NCI-H128 (cell line): ENCODE data around the gene DGAT2.

Experiments used
- DNase-seq: peaks from one replicate; lab custom pipeline; 2025; ENCODE audit not compliant: unreplicated experiment; lab: John Stamatoyannopoulos, UW

The DGAT2 gene

DNA sequence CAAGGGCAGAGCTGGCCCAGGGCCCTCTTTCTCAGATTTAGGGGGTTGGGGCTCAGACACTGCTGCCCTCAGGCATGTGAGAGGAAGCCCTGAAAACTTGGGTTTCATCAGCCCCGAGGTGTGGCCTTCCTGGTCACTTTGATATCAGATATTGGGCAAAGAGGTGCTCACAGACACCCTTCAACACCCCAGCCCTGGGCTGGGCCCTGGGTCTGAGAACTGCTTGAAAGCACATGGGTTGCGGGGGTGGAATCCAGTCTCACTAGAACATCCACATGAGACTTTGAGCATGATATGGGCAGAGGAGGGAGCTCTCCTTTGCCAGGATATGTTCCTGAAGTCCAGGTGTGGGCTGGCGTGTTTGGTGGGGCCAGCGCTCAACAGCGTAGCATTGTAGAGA, 10.4 kb downstream of the DGAT2 start:
- DNase-seq = no peak

DNA sequence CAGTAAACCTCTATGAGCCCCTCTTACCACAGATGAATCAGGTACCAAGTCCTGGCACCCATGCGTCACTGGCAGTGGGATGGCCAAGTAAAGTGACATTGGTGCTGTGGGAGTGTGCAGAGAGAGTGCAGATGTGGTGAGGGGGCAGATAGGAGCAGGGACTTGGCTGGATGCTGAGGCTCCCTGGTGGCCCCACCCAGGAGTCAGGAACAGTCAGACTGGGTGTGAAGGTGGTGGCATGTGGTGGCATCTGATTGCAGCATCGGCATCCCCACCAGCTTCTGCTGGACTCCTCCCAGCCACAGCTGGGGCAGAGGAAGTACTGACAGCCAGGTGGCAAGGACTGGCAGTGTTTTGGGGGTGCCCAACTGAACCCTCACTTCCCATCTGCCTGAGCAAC, 11.4 kb downstream of the DGAT2 start:
- no peak for DNase-seq

DNA sequence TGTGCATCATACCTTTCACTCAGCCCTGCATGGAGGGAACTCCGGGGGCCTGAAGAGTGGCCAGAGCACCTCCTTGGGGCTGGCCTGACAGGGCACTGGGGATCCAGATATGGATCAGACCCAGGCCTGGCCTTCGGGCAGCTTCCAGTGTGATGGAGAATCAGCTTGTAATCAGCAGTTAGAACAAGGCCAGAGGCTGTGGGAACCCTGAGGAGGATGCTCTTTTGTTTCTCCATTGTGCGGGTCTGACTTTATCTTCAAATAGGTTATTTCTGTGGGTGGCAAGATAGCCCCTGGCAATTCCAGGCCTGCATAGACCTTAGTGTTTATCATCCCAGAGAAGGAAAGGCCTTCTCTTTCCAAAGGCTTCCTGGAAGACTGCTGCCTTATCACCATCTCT, 12.3 kb downstream of the DGAT2 start:
- DNase-seq = no peak

DNA sequence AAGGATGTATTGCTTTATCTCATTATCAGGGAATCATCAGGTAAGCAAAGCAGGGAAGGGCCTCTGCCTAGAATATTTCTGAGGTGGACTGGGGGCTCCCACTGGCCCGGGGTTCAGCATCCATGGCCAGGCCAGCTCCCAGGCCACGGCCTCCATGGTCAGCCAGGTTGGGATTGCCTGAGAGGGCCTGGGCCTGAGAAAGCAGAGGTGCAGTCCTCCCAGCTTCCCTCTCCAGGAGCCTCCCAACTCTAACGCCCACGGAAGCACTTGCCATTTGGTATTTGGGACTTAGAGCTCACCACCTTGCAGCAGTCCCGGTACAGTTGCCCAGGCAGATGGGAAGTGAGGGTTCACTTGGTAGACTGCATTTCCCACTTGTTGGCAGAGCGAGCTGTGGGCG, 12.7 kb downstream of the DGAT2 start:
- no peak for DNase-seq

DNA sequence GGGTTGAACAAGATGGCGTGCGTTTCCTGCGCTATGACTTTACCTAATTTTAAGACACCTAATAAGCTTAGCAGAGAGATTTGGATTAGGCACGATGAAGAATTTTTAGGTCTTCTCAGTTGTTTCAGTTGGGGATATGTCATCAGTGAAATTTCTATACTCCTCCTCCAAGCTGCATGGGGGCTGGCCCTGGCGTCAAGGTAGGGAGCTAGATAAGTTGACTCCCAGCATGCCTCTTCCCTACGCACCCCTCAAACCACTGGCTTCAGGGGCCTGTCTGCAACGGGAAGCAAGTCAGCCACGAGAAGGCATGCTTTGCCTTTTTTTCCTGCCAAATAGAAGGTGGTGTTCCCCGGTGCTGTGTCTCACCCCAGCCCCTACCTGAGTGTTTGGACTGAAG, 13.3 kb downstream of the DGAT2 start:
- no peak for DNase-seq

DNA sequence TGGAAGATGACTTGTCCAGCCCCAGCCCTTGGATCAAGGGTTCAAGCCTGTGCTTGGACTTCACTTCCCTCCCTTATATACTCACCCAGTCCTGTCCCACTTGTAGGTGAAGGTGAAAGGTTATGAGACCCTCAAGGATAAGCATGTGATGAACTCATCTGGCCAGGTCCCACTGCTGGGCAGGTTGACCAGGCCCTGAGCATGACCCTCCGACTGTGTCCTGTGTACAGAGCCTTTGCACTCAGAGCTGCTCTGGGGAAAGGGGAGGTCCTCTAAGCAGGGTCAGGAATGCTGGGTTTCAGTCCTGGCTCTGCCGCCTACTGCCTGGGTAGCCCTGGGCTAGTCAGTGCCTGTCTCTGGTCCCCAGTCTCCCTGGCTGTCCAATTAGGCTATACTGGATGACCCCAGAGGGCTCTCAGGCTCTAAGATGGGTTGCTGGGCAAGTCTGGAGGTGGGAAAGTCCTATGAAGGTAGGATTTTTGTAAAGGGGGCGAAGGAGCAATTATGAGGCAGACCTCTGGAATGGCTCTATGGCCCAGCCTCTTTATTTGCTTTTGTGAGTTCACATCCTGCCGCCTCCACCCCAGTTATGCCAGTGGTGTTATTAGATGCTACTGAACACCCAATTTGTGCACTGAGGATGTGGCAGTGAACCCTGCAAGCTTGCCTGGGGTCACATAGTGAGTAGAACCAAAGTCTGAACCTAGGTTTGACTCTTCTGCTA, 14.1 kb downstream of the DGAT2 start:
- no peak for DNase-seq

DNA sequence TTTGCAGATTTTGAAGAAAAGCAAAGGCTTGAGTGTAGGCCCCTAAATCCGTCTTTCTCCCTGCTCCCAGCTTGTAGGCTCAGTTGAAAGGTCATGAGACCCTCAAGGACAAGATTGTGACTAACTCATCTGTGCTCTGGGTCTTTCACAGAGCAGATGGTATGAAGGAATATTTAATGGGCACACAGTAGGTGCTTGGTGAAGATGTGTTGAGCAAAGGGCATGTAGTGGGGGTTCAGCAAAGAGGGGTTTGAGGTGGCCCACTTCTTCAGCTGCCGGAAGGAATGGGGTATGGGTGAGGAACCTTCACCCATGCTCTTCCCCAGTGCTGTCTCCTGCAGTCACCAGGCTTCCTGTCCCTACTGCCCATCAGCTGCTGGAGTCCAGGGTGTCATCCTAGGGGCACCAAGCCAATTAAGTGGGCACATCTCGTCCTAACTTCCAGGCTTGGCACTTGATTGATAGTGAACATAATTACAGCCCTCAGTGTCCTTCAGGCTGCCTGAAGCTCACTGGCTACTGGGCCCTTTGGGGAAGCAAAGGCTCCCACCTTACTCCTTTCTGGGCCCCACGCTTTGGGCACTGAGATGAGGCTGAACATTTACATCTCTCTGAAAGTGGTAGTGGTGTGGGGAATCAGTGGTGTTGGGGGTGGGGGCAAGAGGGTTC, 15.0 kb downstream of the DGAT2 start:
- no peak for DNase-seq

DNA sequence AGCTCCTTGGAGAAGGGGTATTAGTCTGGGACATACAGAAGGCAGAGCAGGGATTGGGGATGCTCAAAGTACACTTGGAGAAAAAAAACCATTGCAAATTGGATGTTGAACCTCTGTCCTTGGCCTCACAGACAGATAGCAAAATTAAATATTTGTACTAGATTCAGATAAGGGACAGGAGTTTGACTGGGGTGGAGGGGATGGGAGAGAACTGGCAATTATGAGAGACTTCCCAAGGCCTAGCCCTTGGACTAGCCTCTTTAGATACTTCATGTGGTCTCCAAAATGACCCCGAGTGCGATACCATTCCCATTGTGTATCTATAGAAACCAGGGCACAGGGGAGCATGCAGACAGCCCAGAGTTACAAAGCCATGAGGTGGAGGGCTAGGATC, 15.5 kb downstream of the DGAT2 start:
- no peak for DNase-seq

DNA sequence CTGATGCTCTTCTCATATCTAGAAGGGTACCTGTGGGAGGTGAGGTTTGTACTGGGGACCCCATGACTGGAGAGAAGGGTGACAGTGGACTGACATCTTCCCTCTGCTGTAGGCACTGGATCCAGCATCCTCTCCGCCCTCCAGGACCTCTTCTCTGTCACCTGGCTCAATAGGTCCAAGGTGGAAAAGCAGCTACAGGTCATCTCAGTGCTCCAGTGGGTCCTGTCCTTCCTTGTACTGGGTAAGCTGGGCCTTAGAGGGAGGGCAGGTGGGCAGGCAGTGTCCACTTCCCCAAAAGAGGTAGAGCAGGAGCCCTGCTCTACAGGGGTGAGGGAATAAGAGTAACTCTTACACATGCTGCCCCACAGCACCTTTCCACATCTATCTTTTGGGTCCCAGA, 15.9 kb downstream of the DGAT2 start:
- DNase-seq = no peak

DNA sequence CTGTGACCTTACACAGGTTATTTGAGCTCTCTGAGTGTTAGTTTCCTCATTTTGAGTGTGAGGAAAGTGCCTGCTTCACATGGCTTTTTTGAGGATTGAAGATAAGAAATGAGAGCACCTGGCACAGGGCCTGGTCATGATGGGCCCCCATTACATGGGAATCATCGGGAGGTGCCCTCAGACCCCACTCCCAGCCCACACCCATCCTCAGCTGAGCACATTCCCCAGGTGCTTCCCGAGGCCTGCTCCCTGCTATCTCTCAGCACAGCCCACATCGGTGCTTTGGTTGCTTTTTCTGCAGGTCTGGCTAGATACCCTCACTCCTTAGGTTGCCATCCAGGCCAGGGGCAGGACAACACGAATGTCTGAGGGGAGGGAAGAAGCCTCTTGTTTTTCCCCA, 16.6 kb downstream of the DGAT2 start:
- DNase-seq = no peak

DNA sequence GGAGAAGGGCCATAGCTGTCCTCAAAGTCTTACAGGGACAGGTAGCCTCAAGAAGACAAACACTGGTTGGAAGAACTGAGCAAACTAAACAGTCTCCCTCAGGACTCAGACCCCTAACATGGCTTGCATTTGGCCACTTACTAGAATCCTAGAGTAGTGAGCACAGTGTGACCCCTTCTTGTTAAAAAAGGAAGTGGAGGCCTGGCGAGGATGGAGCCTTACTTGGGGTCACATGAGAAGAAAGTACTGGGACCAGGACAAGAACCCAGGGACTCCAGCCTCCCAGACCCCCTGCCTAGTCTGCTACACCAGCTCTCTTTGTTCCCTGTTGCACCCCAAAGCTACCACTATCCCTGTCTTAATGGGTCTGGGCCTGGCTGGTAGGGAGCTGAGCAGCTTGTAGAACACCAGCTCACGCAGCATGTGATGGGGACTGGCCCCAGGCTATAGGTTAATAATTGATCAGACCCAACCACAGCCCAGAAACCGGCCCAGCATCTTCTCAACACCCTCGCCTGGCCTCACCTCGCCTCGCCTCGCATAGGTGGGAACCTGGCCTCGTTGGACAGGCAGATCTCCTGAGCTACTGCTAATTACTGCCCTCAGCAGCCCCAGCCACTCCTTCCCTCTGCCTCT, 17.6 kb downstream of the DGAT2 start:
- DNase-seq = no peak

DNA sequence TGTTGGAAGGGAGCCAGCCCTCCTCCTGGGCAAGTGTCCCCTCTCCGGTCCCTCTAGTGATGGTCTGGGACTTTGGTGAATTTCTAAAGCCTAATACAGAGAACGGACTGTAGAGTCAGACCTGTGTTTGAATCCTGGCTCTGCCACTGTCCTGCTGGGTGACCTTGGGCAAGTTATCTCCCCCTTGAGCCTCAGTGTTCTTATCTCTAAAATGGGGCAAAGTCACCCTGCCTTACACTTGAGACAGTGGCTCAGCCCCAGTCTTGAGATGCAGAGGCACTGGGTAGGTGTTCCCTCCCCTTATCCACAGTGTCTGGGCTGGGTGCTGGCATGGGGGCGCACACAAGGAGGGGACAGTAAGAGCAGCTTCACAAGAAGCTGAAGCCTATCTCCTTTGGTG, 20.9 kb downstream of the DGAT2 start:
- no peak for DNase-seq

DNA sequence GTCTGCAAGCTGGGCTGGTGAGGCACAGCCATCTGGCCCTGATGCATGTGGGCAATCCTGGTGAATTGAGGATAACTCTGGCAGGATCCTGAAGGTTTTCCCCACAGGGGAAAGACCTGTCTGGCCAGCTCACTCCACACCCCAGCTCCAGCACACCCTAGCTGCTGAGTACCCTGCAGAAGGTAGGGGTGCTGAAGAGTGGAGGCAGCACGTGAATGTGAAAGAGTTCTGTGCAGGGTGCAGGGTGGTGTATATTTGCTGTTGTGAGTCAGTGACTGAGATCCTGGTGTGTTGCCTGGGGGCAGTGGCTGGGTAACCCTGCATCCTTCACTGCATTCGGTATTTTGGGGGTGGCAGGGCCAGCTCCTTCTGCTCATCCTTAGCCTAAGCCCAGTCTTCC, 22.4 kb downstream of the DGAT2 start:
- DNase-seq = no peak

DNA sequence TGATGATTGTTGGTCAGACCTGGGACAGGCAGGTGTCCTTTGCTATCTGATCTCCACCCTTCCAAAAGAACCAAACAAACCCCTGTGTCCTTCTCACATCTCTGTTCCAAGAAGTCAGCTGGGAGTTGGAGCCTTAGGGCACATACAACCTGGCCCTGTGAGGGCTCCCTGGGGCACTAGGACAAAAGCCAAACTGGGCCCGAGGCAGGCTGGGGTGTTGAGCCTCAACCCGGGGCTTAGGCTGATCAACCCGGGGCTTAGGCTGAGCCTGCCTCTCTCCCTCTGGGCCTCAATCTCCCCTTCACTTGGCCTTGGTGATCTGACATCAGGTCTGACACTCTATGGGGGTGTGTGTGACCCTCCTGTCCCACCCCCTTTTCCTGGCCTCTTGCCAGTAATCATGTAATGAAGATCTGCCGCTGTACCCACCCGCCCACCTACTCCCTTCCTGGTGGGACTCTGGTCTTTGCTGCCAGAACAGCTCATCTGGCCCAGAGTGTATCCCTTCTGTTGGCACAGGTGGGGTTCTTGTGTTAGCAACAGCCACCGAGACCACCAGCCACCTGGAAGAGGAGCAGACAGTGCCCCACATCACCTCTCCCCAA, 23.7 kb downstream of the DGAT2 start:
- no peak for DNase-seq

DNA sequence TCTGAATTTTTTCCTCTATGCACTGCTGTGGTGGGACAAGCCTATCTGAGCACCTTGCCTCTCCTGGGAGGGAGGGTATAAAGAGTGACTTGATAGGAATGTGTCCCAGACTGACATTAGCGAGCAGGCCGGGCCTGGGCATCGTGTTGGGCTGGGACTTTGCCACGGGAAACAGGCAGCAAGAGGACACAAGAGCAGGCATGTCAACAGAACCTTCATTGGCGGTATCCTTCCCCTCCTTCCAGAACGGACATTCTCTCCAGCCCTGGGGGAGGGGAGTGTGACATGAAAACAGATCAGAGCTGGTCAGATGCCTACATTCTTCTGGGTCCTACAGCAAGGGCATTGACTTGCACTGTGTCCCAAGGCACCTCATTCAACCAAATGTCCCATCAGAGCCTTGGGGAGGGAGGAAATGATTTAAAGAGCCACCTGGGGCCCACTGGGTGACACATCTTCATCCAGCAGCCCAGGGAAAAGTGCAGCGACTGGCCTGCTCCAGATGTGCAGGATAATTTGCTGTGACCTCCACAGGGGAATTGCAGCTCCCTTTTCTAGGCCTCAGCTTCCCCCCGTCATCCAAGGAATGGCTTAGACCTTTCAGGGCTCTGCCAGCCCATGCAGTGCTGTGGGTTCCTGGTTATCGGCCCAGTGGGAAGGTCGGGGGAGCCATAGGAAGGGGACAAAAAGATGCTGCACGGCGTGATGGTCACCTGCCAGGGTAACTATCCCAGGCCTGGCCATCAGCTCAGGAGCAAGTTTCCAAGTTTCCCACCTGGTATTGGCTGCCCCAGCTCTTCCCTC, 24.6 kb downstream of the DGAT2 start:
- DNase-seq = no peak

DNA sequence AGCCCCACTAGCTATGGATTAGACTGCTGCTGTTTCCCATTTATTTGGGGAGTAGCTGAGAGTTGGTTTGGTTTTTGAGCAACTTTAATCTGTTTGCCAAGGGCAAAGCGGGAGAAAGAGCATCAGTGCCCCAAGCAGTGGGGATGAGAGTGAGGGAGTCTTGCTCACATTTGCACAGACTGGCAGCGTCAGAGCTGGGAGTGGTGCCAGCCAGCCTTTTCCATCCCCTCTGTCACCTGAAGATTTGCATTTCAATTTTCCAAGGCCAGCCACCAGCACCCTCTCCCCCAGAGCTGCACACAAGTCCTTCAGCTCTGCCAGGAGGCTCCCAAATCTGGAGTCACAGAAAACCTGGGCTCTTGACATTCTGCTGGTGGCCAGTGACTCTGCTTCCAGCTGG, 25.4 kb downstream of the DGAT2 start:
- no peak for DNase-seq

DNA sequence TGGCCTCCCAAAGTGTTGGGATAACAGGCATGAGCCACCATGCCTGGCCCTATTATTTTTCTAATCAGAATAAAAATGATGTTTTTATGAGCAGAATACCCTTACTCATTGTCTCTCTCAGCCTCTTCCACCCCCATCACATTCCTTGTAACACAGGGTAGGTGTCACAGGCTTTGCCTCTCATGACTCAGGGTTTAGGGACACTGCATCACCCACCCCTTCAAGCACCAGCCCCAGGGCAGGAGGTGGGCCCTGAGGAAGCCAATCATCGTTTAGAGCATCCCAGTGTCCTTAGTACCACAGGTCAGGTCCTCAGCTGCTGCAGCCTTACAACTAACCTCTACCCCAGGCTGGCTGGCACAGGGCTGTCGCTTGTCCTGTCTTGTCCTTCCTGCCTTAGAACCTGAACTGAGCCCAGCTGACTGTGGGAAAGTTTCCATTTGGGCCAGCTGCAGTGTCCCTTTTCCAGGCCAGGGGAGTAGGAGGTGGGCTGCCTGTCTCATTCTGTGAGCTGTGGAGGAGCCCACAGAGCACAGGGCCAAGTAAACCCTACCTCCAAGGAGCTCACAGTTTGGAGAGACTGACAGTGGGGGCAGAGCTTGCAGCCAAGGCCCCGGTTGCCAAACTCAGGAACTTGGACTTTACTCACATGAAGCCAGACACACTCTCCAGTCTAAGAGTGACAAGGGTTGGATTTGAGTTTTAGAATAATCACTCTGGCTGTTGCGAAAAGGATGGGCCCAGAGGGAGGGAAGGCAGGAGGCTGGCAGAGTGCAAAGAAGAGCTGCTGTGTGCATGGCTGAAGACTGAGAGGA, 26.9 kb downstream of the DGAT2 start:
- no peak for DNase-seq

DNA sequence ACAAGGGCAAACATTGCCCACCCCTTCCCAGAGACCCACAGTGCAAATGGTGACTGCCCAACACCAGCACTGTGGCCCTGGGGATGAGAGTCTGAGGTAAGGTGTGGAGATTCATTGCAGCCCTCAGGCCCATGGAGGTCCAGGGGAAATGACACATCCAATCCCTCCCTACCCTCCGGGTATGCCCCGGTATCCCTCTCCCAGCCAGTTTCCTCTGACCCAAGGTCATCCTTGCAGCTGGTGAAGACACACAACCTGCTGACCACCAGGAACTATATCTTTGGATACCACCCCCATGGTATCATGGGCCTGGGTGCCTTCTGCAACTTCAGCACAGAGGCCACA, 27.5 kb downstream of the DGAT2 start:
- no peak for DNase-seq

DNA sequence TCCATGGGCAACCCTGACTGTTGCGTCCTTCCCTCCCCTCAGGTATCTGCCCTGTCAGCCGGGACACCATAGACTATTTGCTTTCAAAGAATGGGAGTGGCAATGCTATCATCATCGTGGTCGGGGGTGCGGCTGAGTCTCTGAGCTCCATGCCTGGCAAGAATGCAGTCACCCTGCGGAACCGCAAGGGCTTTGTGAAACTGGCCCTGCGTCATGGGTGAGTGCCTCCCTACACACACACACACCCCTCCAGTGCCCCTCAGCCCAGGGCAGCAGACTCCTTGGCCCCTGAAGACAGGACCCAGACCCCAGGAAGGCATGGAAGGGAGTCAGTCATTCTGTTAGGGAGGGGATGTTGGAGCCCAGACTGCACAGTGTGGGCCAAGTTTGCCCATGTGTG, 28.5 kb downstream of the DGAT2 start:
- DNase-seq = no peak

DNA sequence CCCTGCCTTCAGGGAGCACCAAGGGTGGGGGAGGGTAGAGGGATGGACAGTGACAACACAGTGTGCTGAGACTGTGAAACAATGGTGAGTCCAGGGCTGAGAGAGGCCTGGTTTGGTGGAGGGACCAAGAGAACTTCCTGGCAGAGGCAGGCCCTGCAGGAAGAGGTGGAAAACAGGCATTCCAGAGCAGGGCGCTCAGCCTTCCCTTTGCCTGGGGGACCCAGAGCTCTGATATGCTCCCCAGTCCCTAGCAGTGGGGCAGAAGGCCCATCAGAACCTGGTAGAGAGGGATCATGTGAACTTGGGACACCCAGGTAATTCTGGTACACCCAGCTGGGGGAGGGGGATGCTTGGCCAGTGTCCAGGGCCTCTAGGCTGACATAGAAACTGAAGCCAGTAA, 29.2 kb downstream of the DGAT2 start:
- no peak for DNase-seq
